ENCODE measurements around the gene TMED3.
A peak's percentile ranks its signal among the peaks of the same experiment; 100 is the strongest.

TMED3 gene

GRCh38 chr15:79299841-79300235 lies 11.1 kb upstream of the TMED3 start:
- Histone ChIP-seq H3K9ac (ENCODE audit: low read length) (no peak overlapping the region), H3K9me3 (ENCODE audit: insufficient read depth, low read length) (no peaks in the 10 kb centered on the region), H3K79me2 (ENCODE audit: low read length) (no peaks in the 10 kb centered on the region), H2AFZ (ENCODE audit: low read depth, low read length) (no peak overlapping the region), H3K4me2 (ENCODE audit: low read length) (no peak overlapping the region), H3K4me1 (ENCODE audit: low read length) (peaks cover 3% of the 10 kb centered on the region), H3K4me3 (ENCODE audit: low read length) (no peak overlapping the region), H3K27ac (ENCODE audit: low read length) (no peak overlapping the region), H4K20me1 (ENCODE audit: insufficient read depth, low read length) (no peaks in the 10 kb centered on the region), H3K36me3 (replicated peaks; ENCODE audit: low read depth, low read length) (no peaks in the 10 kb centered on the region), H3K27me3 (ENCODE audit: low read depth, low read length) (peaks cover 31% of the 10 kb centered on the region)
- TF ChIP-seq EZH2phosphoT487 (IDR thresholded peaks at IDR 0.05; ENCODE audit: low read depth) = no peak
- no peak for TF ChIP-seq CTCF (IDR thresholded peaks at IDR 0.05; ENCODE audit: low read depth, low read length)

- Histone ChIP-seq H3K9ac (ENCODE audit: low read length) (no peak overlapping the region), H3K27ac (ENCODE audit: low read length) (peak overlapping the region; percentile 63), H3K4me1 (ENCODE audit: low read length) (peaks cover 36% of the 10 kb centered on the region), H3K9me3 (ENCODE audit: insufficient read depth, low read length) (no peaks in the 10 kb centered on the region), H3K79me2 (ENCODE audit: low read length) (peaks cover 13% of the 10 kb centered on the region), H3K4me3 (ENCODE audit: low read length) (peak overlapping the region; percentile 61), H2AFZ (ENCODE audit: low read depth, low read length) (0 out of 2 replicates have a peak overlapping the region, but pooled peaks have one; percentile 5), H4K20me1 (ENCODE audit: insufficient read depth, low read length) (peaks cover 2% of the 10 kb centered on the region; the same call in 1 of the 2 replicates), H3K27me3 (ENCODE audit: low read depth, low read length) (peaks cover 14% of the 10 kb centered on the region), H3K36me3 (replicated peaks; ENCODE audit: low read depth, low read length) (no peaks in the 10 kb centered on the region), H3K4me2 (ENCODE audit: low read length) (peak overlapping the region; percentile 85)
- TF ChIP-seq CTCF (IDR thresholded peaks at IDR 0.05; ENCODE audit: low read depth, low read length) = no peak
- TF ChIP-seq EZH2phosphoT487 (IDR thresholded peaks at IDR 0.05; ENCODE audit: low read depth) = no peak
These were observed 3.7 kb upstream of the TMED3 start for GRCh38 chr15:79307251-79307650.

- no peak for TF ChIP-seq CTCF (IDR thresholded peaks at IDR 0.05; ENCODE audit: low read depth, low read length)
- TF ChIP-seq EZH2phosphoT487 (IDR thresholded peaks at IDR 0.05; ENCODE audit: low read depth) = no peak
- Histone ChIP-seq H4K20me1 (ENCODE audit: insufficient read depth, low read length) (peaks cover 19% of the 10 kb centered on the region), H2AFZ (ENCODE audit: low read depth, low read length) (no peak overlapping the region), H3K36me3 (replicated peaks; ENCODE audit: low read depth, low read length) (peaks cover 13% of the 10 kb centered on the region), H3K9me3 (ENCODE audit: insufficient read depth, low read length) (no peaks in the 10 kb centered on the region), H3K9ac (ENCODE audit: low read length) (no peak overlapping the region), H3K27ac (ENCODE audit: low read length) (no peak overlapping the region), H3K4me1 (ENCODE audit: low read length) (peaks cover 47% of the 10 kb centered on the region), H3K4me3 (ENCODE audit: low read length) (no peak overlapping the region), H3K27me3 (ENCODE audit: low read depth, low read length) (peaks cover 12% of the 10 kb centered on the region; the same call in 1 of the 2 replicates), H3K4me2 (ENCODE audit: low read length) (peak overlapping the region; percentile 20; the same call in 1 of the 2 replicates), H3K79me2 (ENCODE audit: low read length) (peaks cover 29% of the 10 kb centered on the region)
These were observed 2.0 kb upstream of the TMED3 start for GRCh38 chr15:79308874-79309273.

GRCh38 chr15:79310612-79310984 lies 314 bp upstream of the TMED3 start:
- no peak for TF ChIP-seq EZH2phosphoT487 (IDR thresholded peaks at IDR 0.05; ENCODE audit: low read depth)
- H3K4me3 ChIP-seq (ENCODE audit: low read length) = peak overlapping the region; percentile 91
- H3K27ac ChIP-seq (ENCODE audit: low read length) = no peak overlapping the region
- H2AFZ ChIP-seq (ENCODE audit: low read depth, low read length) = peak overlapping the region; percentile 77
- H3K4me2 ChIP-seq (ENCODE audit: low read length) = peak overlapping the region; percentile 81
- H3K4me1 ChIP-seq (ENCODE audit: low read length) = peaks cover 47% of the 10 kb centered on the region
- peaks cover 28% of the 10 kb centered on the region for H3K36me3 ChIP-seq (replicated peaks; ENCODE audit: low read depth, low read length)
- peak overlapping the region; percentile 47 for H3K9ac ChIP-seq (ENCODE audit: low read length)
- H3K9me3 ChIP-seq (ENCODE audit: insufficient read depth, low read length) = no peaks in the 10 kb centered on the region
- H3K79me2 ChIP-seq (ENCODE audit: low read length) = peaks cover 45% of the 10 kb centered on the region
- H3K27me3 ChIP-seq (ENCODE audit: low read depth, low read length) = peaks cover 2% of the 10 kb centered on the region; the same call in 1 of the 2 replicates
- peaks cover 23% of the 10 kb centered on the region for H4K20me1 ChIP-seq (ENCODE audit: insufficient read depth, low read length)
